Smooth muscle cell (in vitro differentiated cells): ENCODE measurements around the gene ERFE. TPM values are rescaled to one million over a fixed set of nuclear protein-coding genes. Genes with fewer than 3 reads are reported as not detected.
A peak's percentile ranks its signal among the peaks of the same experiment; 100 is the strongest.

Source experiments
- DNase-seq: peaks from one replicate; lab custom pipeline; 2025; ENCODE audit not compliant: unreplicated experiment; lab: John Stamatoyannopoulos, UW
- H2AFZ ChIP-seq: fragments of 200-600 bp; sonication (generic); 2 replicates; pipeline ENCODE4 v1.6.0; 2016; ENCODE audit warnings: antibody characterized with exemption, low read depth, mild to moderate bottlenecking
- H3F3A ChIP-seq: fragments of 200-600 bp; sonication (generic); 2 replicates; pipeline ENCODE4 v1.6.0; 2017; ENCODE audit warnings: antibody characterized with exemption, low read depth
- H3K27ac ChIP-seq: fragments of 200-600 bp; sonication (generic); 2 replicates; pipeline ENCODE4 v1.5.1; 2016; ENCODE audit warnings: low read depth, mild to moderate bottlenecking
- H3K27me3 ChIP-seq: fragments of 200-600 bp; sonication (generic); 2 replicates; pipeline ENCODE4 v1.6.1; 2016; ENCODE audit warnings: low read depth, mild to moderate bottlenecking
- H3K36me3 ChIP-seq: fragments of 200-600 bp; sonication (generic); 2 replicates; pipeline ENCODE4 v1.5.1; 2016; ENCODE audit warnings: low read depth
- H3K4me1 ChIP-seq: fragments of 200-600 bp; sonication (generic); 2 replicates; pipeline ENCODE4 v1.5.1; 2016; ENCODE audit warnings: low read depth
- H3K4me2 ChIP-seq: fragments of 200-600 bp; sonication (generic); 2 replicates; pipeline ENCODE4 v1.6.0; 2016; ENCODE audit warnings: mild to moderate bottlenecking
- H3K4me3 ChIP-seq: fragments of 200-600 bp; sonication (generic); 2 replicates; pipeline ENCODE4 v1.5.1; 2016; ENCODE audit warnings: mild to moderate bottlenecking
- H3K79me2 ChIP-seq: fragments of 200-600 bp; sonication (generic); 2 replicates; pipeline ENCODE4 v1.6.0; 2016; ENCODE audit warnings: low read depth, mild to moderate bottlenecking
- H3K9ac ChIP-seq: fragments of 200-600 bp; sonication (generic); 2 replicates; pipeline ENCODE4 v1.6.0; 2016; ENCODE audit warnings: low read depth
- H3K9me3 ChIP-seq: fragments of 200-600 bp; sonication (generic); replicated peaks from 2 replicates; pipeline ENCODE4 v1.5.1; 2016; ENCODE audit warnings: low read depth
- H4K20me1 ChIP-seq: fragments of 200-600 bp; sonication (generic); 2 replicates; pipeline ENCODE4 v1.6.0; 2016; ENCODE audit warnings: low read depth
- WGBS: methylation state at CpG from one replicate; pipeline ENCODE4 v1.1.7; 2016; ENCODE audit warnings: low lambda C conversion rate; 5-methylcytosine and 5-hydroxymethylcytosine counted together
- polyA plus RNA-seq: library from polyadenylated mRNA; unstranded; fragments of >200 nt; fragmentation: Nextera tagmentation; extraction: Ambion mirVana; gene quantifications from 2 replicates; pipeline ENCODE4 v1.2.1, GENCODE V29; 2016
- total RNA-seq: library from RNA; depleted of rRNA; stranded (reverse); fragments of >200 nt; gene quantifications from 2 replicates; pipeline ENCODE4 v1.2.3, GENCODE V29; 2014
- TF ChIP-seq, protein P1 (sequence below): fragments of 200-600 bp; sonication (generic); IDR thresholded peaks from 2 replicates; pipeline ENCODE4 v1.5.1; 2017; ENCODE audit warnings: borderline replicate concordance, mild to moderate bottlenecking, antibody characterized with exemption; ENCODE audit not compliant: insufficient read depth, poor library complexity, severe bottlenecking

The ERFE gene
- total and polyA plus RNA-seq, 2 experiments from 2014 or later, result 2.4 TPM; not detected in 1

DNA sequence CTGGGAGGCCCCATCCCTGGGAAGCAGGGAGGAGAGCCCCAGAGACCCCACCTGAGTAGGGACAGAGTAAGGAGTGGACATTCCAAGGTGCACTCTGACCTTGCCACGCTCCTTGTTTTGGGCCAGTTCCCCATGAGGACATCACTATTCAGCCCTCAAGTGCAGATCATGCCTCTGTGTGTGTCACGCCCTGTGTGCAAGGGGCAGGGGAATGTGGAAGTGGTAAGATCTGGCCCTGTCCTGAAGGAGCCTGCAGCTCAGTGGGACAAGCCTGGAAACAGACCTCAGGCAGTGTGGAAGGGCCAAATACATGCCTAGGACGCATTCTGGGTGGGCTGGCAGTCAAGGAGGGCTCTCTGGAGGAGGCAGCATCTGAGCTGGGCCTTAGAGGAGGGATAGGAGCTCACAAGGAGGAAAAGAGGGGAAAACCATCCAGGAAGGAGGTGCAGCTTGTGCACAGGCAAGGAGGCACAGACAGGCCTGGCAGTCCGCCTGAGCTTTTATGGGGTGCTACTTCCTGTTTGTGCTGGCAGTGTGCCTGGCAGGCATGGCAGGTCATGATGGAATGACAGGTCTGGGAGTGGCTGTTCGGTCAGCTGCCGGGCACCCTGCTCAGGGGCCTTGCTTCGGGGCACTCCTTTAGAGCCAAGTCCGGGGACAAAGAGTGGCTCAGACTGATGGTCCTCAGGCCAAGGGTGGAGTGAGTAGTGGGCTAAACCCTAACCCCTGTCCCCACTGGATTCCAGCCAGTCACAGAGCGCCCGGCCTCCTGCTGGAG lies 17.0 kb upstream of the ERFE start:
- 86% methylated on average over 10 of the region's 10 CpGs for WGBS
- no peaks in the 10 kb centered on the region for H4K20me1 ChIP-seq
- no peak overlapping the region for H3K9ac ChIP-seq
- H3K4me2 ChIP-seq, result no peak overlapping the region
- H3K27me3 ChIP-seq, result no peaks in the 10 kb centered on the region
- H3F3A ChIP-seq, result no peaks in the 10 kb centered on the region
- H3K79me2 ChIP-seq, result no peaks in the 10 kb centered on the region
- H3K27ac ChIP-seq, result no peak overlapping the region
- H2AFZ ChIP-seq, result no peak overlapping the region
- H3K36me3 ChIP-seq, result no peaks in the 10 kb centered on the region
- peaks cover 5% of the 10 kb centered on the region for H3K4me1 ChIP-seq
- DNase-seq, result no peak
- H3K4me3 ChIP-seq, result no peak overlapping the region
- TF ChIP-seq, protein P1, sequence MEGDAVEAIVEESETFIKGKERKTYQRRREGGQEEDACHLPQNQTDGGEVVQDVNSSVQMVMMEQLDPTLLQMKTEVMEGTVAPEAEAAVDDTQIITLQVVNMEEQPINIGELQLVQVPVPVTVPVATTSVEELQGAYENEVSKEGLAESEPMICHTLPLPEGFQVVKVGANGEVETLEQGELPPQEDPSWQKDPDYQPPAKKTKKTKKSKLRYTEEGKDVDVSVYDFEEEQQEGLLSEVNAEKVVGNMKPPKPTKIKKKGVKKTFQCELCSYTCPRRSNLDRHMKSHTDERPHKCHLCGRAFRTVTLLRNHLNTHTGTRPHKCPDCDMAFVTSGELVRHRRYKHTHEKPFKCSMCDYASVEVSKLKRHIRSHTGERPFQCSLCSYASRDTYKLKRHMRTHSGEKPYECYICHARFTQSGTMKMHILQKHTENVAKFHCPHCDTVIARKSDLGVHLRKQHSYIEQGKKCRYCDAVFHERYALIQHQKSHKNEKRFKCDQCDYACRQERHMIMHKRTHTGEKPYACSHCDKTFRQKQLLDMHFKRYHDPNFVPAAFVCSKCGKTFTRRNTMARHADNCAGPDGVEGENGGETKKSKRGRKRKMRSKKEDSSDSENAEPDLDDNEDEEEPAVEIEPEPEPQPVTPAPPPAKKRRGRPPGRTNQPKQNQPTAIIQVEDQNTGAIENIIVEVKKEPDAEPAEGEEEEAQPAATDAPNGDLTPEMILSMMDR, result no peak
- no peaks in the 10 kb centered on the region for H3K9me3 ChIP-seq

DNA sequence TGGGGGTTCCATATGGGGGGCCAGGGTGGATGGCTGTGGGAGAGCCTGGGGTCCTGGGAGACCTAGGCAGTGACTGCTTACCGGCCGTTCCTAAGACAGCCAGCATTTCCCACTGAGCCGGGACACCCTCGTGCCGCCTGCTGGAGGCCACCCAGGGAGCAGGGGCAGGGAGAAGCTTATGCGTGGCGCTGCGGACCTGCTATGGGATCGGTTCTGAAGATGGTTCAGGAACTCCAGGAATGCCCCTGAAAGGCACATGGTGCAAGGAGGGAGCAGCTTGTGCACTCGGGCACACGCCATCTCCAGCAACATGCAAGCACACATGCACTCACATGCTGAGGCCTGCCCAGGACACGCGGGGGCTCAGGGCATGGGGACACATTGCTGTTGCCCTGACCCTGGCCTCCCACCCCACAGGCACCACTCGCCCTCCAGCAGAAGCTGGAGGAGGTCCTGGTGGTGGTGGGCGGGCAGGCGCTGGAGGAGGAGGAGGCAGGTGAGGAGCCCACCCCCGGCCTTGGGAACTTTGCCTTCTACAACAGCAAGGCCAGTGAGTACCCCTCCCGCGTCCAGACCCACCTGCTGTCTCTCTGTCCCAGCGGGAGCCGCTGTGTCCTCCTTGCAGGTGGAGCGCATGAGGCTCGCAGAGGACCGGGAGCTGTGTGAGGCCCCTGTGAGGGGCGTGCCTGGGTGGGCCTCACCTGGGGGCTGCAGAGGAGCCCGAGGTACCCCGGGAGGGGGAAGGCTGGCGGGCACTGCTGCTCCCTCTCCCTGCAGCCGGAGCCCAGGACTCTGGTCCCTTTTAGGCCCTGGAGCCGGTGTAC lies 16.2 kb upstream of the ERFE start:
- no peak overlapping the region for H3K9ac ChIP-seq
- H3F3A ChIP-seq, result no peaks in the 10 kb centered on the region
- no peaks in the 10 kb centered on the region for H3K27me3 ChIP-seq
- DNase-seq, result no peak
- TF ChIP-seq, protein P1, result no peak
- no peak overlapping the region for H3K4me2 ChIP-seq
- no peak overlapping the region for H3K4me3 ChIP-seq
- no peaks in the 10 kb centered on the region for H3K79me2 ChIP-seq
- H3K4me1 ChIP-seq, result peaks cover 5% of the 10 kb centered on the region
- H3K27ac ChIP-seq, result no peak overlapping the region
- WGBS, result 94% methylated on average over 30 of the region's 30 CpGs
- no peak overlapping the region for H2AFZ ChIP-seq
- no peaks in the 10 kb centered on the region for H3K36me3 ChIP-seq
- H3K9me3 ChIP-seq, result no peaks in the 10 kb centered on the region
- H4K20me1 ChIP-seq, result no peaks in the 10 kb centered on the region

DNA sequence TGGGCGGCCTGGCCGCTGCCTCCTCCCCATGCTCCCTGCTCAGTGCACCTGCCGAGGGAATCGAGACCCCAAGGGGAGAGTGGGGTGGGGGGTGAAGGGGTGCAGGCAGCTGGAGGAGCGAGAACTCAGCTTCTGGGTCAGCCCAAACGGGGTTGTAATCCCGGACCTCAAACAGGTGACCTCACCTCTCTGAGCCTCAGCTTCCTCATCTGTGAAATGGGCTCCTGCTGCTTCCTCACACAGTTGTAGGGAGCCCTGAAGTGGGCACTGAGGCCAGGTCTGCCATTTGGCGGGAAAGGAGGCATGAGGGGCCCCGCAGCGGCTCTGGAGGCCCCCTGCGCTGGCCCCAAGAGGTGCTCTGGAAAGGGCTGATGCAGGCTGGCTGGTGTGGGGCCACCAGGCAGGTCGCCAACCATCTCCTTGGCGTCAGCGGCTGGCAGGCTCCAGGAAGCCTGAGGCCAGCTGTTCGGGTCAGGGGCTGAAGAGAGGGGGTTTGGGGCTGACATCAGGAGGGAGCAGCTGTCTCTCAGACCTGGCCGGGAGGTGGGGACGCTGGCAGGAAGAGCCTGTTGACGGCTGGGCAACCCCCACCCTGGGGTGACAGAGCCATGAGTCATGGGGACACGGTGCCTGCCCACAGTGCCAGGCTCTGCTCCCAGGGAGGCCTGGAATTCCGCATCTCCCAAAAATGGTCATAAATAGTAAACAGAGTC lies 15.4 kb upstream of the ERFE start:
- no peaks in the 10 kb centered on the region for H4K20me1 ChIP-seq
- no peaks in the 10 kb centered on the region for H3K36me3 ChIP-seq
- no peak overlapping the region for H3K4me3 ChIP-seq
- no peak overlapping the region for H3K9ac ChIP-seq
- H3K4me2 ChIP-seq, result peak overlapping the region; percentile 65
- no peaks in the 10 kb centered on the region for H3K79me2 ChIP-seq
- no peaks in the 10 kb centered on the region for H3F3A ChIP-seq
- no peak overlapping the region for H2AFZ ChIP-seq
- TF ChIP-seq, protein P1, result no peak
- WGBS, result 69% methylated on average over 16 of the region's 20 CpGs
- peaks cover 5% of the 10 kb centered on the region for H3K4me1 ChIP-seq
- no peak overlapping the region for H3K27ac ChIP-seq
- no peaks in the 10 kb centered on the region for H3K9me3 ChIP-seq
- H3K27me3 ChIP-seq, result no peaks in the 10 kb centered on the region
- DNase-seq, result no peak
